ENCODE data around the gene MTLN.
"Not testable (repeated sequence)": the region's sequence is repeated elsewhere in the genome, so short reads cannot be mapped to it uniquely, and the experiment has no call there.

Gene MTLN

DNA sequence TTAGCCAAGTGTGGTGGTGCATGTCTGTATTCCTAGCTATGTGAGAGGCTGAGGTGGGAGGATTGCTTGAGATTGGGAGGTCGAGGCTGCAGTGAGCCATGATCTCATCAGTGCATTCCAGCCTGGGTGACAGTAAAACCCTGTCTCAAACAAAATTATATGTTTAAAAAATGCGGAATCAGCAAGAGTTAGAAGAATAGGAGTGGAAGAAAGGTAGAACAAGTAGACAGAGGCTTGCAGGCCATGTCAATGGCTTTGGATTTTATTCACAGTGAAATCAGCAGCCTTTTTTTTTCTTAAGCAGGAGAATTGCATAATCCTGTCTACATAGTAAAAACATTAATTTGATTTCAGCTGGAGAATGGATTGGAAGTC is 7.8 kb upstream of the MTLN start:
- no peak for ATAC-seq
- no peak for TF ChIP-seq GLIS3 (CRISPR knock-in tag; IDR thresholded peaks at IDR 0.05)

DNA sequence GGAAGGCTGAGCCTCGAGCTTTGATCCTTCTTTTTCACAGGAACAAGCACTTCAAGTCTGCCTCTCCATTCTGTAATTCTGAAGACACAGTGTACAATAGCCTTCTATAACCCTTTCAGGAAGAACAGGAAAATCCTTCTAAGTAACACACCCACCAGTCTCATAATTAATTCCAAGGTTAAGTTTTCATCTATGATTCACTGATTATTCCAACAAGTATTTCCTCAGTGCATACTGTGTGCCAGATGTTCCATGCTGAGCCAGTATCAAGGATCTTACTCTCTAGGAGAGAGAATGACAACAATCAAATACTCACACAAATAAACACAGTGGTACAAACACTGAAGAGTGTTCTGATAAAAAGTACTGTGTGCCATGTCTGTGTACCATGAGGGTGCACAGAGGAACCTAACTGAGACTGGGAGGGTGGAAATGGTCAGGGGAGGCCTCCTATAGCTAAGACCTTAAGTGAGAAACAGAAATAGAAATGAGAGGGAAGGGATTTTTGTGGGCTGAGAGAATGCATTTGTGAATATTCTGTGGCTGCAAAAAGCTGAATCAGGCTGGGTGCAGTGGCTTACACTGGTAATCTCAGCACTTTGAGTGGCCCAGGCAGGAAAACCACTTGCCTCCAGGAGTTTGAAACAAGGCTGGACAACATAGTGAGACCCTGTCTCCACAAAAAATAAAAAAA is 7.3 kb upstream of the MTLN start:
- no peak for ATAC-seq
- TF ChIP-seq ARNTL (CRISPR knock-in tag; IDR thresholded peaks at IDR 0.05; ENCODE audit: borderline replicate concordance, low read depth) (no peak), PPARA (CRISPR knock-in tag; IDR thresholded peaks at IDR 0.05; ENCODE audit: borderline replicate concordance) (no peak), TOX (CRISPR knock-in tag; IDR thresholded peaks at IDR 0.05; ENCODE audit: borderline replicate concordance) (no peak), ESRRG (CRISPR knock-in tag; IDR thresholded peaks at IDR 0.05) (no peak), ZNF70 (CRISPR knock-in tag; IDR thresholded peaks at IDR 0.05) (no peak), BACH2 (CRISPR knock-in tag; IDR thresholded peaks at IDR 0.05; ENCODE audit: borderline replicate concordance) (no peak), GLIS3 (CRISPR knock-in tag; IDR thresholded peaks at IDR 0.05) (no peak), ZFP3 (CRISPR knock-in tag; IDR thresholded peaks at IDR 0.05) (no peak), RARB (CRISPR knock-in tag; IDR thresholded peaks at IDR 0.05) (no peak), ZC3H10 (CRISPR knock-in tag; IDR thresholded peaks at IDR 0.05) (no peak), ISL1 (CRISPR knock-in tag; IDR thresholded peaks at IDR 0.05) (no peak), ZNF8 (CRISPR knock-in tag; IDR thresholded peaks at IDR 0.05) (no peak), SNAI2 (CRISPR knock-in tag; IDR thresholded peaks at IDR 0.05) (no peak), ZFP30 (CRISPR knock-in tag; IDR thresholded peaks at IDR 0.05) (no peak)
- TF ChIP-seq, protein P1, sequence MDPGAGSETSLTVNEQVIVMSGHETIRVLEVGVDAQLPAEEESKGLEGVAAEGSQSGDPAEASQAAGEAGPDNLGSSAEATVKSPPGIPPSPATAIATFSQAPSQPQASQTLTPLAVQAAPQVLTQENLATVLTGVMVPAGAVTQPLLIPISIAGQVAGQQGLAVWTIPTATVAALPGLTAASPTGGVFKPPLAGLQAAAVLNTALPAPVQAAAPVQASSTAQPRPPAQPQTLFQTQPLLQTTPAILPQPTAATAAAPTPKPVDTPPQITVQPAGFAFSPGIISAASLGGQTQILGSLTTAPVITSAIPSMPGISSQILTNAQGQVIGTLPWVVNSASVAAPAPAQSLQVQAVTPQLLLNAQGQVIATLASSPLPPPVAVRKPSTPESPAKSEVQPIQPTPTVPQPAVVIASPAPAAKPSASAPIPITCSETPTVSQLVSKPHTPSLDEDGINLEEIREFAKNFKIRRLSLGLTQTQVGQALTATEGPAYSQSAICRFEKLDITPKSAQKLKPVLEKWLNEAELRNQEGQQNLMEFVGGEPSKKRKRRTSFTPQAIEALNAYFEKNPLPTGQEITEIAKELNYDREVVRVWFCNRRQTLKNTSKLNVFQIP (CRISPR knock-in tag; IDR thresholded peaks at IDR 0.05; ENCODE audit: borderline replicate concordance, low read depth): no peak

DNA sequence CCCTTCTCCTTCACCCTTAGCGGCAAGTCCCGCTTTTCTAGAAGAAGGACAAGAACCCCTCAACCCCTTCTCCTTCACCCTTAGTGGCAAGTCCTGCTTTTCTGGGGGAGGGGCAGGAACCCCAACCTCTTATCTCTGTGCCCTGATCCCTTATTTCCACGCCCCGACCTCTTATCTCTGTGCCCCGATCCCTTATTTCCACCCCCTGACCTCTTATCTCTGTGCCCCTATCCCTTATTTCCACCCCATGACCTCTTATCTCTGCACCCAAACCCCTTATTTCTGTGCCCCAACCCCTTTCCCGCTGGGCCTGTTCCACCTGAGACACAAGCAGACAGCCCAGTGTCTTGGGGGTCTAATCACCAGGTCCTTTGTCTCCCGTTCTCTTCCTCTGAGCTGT is 6.5 kb upstream of the MTLN start:
- not testable (repeated sequence) for ATAC-seq

DNA sequence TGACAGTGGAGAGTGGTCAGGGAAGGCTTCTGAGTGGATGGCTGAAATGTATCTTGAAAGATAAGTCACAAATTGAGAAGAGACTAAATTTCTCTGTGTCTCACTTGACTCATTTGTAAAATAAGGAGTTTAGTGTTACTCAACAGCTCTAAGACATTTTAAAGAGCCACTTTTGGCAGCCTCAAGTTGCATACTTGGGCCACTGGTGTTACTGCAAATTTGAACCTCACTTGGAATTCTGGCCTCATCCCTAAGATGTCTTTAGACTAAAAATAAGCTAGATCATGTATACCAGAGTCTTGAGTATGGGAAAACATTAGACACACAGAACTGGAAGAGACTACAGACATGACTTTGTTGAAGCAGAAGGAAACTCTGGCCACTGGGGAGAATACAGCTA is 4.5 kb upstream of the MTLN start:
- ATAC-seq: no peak
- no peak for TF ChIP-seq ZNF8 (CRISPR knock-in tag; IDR thresholded peaks at IDR 0.05)
- no peak for TF ChIP-seq ISL1 (CRISPR knock-in tag; IDR thresholded peaks at IDR 0.05)
- no peak for TF ChIP-seq ZC3H10 (CRISPR knock-in tag; IDR thresholded peaks at IDR 0.05)
- TF ChIP-seq, protein P2, sequence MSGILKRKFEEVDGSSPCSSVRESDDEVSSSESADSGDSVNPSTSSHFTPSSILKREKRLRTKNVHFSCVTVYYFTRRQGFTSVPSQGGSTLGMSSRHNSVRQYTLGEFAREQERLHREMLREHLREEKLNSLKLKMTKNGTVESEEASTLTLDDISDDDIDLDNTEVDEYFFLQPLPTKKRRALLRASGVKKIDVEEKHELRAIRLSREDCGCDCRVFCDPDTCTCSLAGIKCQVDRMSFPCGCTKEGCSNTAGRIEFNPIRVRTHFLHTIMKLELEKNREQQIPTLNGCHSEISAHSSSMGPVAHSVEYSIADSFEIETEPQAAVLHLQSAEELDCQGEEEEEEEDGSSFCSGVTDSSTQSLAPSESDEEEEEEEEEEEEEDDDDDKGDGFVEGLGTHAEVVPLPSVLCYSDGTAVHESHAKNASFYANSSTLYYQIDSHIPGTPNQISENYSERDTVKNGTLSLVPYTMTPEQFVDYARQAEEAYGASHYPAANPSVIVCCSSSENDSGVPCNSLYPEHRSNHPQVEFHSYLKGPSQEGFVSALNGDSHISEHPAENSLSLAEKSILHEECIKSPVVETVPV (CRISPR knock-in tag; IDR thresholded peaks at IDR 0.05): no peak
- TF ChIP-seq PPARA (CRISPR knock-in tag; IDR thresholded peaks at IDR 0.05; ENCODE audit: borderline replicate concordance): no peak
- TF ChIP-seq RARB (CRISPR knock-in tag; IDR thresholded peaks at IDR 0.05): no peak

DNA sequence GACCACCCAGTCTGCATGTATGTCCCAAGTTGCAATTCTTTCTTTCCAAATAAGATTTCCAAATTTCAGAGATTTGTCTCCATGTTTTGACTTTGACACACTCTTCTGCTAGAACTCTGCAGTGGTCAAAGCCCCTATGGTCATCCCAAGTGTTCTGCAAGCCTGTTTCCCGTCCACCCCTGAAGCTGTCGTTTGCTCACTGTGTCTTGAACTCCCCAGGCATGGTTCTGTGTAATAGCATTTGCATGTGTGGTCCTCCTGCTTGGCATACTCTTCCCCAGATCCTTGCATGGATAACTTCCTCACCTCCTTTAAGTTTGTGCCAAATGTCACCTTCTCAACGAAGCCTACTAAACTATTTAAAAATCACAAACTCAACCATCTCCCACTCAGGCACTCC is 3.9 kb upstream of the MTLN start:
- ATAC-seq: no peak
- no peak for TF ChIP-seq SNAI2 (CRISPR knock-in tag; IDR thresholded peaks at IDR 0.05)
- TF ChIP-seq ARNTL (CRISPR knock-in tag; IDR thresholded peaks at IDR 0.05; ENCODE audit: borderline replicate concordance, low read depth): no peak
- TF ChIP-seq CSDC2 (CRISPR knock-in tag; IDR thresholded peaks at IDR 0.05): no peak
- TF ChIP-seq BACH2 (CRISPR knock-in tag; IDR thresholded peaks at IDR 0.05; ENCODE audit: borderline replicate concordance): no peak
- TF ChIP-seq ISL1 (CRISPR knock-in tag; IDR thresholded peaks at IDR 0.05): no peak
- TF ChIP-seq, protein P1 (CRISPR knock-in tag; IDR thresholded peaks at IDR 0.05; ENCODE audit: borderline replicate concordance, low read depth): no peak
- no peak for TF ChIP-seq RARB (CRISPR knock-in tag; IDR thresholded peaks at IDR 0.05)
- TF ChIP-seq ZFP30 (CRISPR knock-in tag; IDR thresholded peaks at IDR 0.05): no peak

DNA sequence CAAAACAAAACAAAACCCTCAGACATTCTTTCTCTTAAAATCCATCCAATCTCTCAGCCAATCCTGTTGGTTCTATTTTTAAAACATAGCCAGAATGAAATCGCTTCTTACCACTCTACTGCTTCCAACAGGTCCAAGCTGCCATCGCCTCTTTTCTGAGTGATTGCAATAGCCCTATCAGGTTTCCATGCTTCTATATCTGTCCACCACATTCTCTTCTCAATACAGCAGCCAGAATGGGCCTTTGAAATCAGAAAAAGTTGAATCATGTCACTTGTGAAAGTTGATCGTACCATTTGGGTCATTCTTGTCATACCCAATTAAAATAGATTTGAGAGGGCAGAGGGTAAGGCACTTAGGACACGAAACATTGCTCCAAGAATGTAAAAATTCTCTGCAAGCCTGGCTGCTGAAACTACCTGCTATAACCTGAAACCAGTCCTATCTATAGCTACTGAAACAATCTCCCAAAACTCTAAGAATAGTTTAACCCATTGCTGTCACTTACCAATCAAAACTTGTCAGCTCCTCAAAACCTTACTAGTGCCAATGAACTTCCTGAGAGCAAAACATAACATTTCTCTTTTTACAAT is 3.3 kb upstream of the MTLN start:
- no peak for ATAC-seq
- TF ChIP-seq TOX (CRISPR knock-in tag; IDR thresholded peaks at IDR 0.05; ENCODE audit: borderline replicate concordance) (no peak), ESRRG (CRISPR knock-in tag; IDR thresholded peaks at IDR 0.05) (no peak), OSR1 (CRISPR knock-in tag; IDR thresholded peaks at IDR 0.05) (no peak), ZFP3 (CRISPR knock-in tag; IDR thresholded peaks at IDR 0.05) (no peak), GLIS3 (CRISPR knock-in tag; IDR thresholded peaks at IDR 0.05) (no peak), CSDC2 (CRISPR knock-in tag; IDR thresholded peaks at IDR 0.05) (no peak), ZNF8 (CRISPR knock-in tag; IDR thresholded peaks at IDR 0.05) (no peak), ZC3H10 (CRISPR knock-in tag; IDR thresholded peaks at IDR 0.05) (no peak)
- TF ChIP-seq, protein P3, sequence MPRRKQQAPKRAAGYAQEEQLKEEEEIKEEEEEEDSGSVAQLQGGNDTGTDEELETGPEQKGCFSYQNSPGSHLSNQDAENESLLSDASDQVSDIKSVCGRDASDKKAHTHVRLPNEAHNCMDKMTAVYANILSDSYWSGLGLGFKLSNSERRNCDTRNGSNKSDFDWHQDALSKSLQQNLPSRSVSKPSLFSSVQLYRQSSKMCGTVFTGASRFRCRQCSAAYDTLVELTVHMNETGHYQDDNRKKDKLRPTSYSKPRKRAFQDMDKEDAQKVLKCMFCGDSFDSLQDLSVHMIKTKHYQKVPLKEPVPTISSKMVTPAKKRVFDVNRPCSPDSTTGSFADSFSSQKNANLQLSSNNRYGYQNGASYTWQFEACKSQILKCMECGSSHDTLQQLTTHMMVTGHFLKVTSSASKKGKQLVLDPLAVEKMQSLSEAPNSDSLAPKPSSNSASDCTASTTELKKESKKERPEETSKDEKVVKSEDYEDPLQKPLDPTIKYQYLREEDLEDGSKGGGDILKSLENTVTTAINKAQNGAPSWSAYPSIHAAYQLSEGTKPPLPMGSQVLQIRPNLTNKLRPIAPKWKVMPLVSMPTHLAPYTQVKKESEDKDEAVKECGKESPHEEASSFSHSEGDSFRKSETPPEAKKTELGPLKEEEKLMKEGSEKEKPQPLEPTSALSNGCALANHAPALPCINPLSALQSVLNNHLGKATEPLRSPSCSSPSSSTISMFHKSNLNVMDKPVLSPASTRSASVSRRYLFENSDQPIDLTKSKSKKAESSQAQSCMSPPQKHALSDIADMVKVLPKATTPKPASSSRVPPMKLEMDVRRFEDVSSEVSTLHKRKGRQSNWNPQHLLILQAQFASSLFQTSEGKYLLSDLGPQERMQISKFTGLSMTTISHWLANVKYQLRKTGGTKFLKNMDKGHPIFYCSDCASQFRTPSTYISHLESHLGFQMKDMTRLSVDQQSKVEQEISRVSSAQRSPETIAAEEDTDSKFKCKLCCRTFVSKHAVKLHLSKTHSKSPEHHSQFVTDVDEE (CRISPR knock-in tag; IDR thresholded peaks at IDR 0.05): no peak
- TF ChIP-seq, protein P1 (CRISPR knock-in tag; IDR thresholded peaks at IDR 0.05; ENCODE audit: borderline replicate concordance, low read depth): no peak
- TF ChIP-seq, protein P4, sequence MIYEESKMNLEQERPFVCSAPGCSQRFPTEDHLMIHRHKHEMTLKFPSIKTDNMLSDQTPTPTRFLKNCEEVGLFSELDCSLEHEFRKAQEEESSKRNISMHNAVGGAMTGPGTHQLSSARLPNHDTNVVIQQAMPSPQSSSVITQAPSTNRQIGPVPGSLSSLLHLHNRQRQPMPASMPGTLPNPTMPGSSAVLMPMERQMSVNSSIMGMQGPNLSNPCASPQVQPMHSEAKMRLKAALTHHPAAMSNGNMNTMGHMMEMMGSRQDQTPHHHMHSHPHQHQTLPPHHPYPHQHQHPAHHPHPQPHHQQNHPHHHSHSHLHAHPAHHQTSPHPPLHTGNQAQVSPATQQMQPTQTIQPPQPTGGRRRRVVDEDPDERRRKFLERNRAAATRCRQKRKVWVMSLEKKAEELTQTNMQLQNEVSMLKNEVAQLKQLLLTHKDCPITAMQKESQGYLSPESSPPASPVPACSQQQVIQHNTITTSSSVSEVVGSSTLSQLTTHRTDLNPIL (CRISPR knock-in tag; IDR thresholded peaks at IDR 0.05; ENCODE audit: low read depth): no peak
